Upper lobe of left lung (tissue), 4 donors: ENCODE data around the gene IL36RN.

Experiments used
- EP300 ChIP-seq, 4 donors: sonication (generic); formaldehyde crosslinking; IDR thresholded peaks; one replicate each; pipeline ENCODE4 v1.5.1; 2017; ENCODE audit warnings: antibody characterized with exemption in 4 of 4, control low read depth in 2 of 4
- POLR2A ChIP-seq, 4 donors: fragments of 450-650 bp; IDR thresholded peaks; one replicate each; pipeline ENCODE4 v1.5.1; 2016 to 2017; ENCODE audit warnings: antibody characterized with exemption in 4 of 4, mild to moderate bottlenecking in 2 of 4

GRCh38 chr2:113034016-113034415 lies 25.0 kb upstream of the IL36RN start:
- no peak for TF ChIP-seq POLR2A (IDR thresholded peaks at IDR 0.05)
- TF ChIP-seq EP300 (IDR thresholded peaks at IDR 0.05) = no peak
